HG03354 (cell line): Measurements from ENCODE around the gene TBX20.
"Not testable (repeated sequence)": the region's sequence is repeated elsewhere in the genome, so short reads cannot be mapped to it uniquely, and the experiment has no call there.

Experiments used
- ATAC-seq: cut with Tn5 transposase; IDR thresholded peaks from one replicate; pipeline ENCODE4 v1.9.1; 2021; ENCODE audit warnings: mild to moderate bottlenecking; ENCODE audit not compliant: unreplicated experiment, poor library complexity, severe bottlenecking

The TBX20 gene

GRCh38 chr7:35183873-35184503, 69.9 kb downstream of the TBX20 start:
- not testable (repeated sequence) for ATAC-seq

DNA sequence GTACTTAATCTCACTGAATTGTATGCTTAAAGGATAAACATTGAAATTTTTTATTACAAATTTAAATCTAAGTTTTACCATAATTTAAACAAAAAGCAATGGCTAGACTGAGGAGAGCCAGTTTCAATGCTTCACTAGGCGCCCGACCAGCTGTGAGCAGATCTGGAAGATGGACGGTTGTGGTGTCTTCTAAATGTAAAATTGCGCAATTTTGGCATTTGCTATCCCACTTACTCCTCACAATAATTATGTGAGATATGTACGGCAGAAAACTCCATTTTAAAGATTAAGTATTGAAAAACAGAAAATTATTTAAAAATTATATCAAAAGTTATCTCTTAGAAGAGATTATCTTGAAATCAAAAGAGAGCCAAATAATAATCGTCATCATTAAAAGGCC, 73.2 kb downstream of the TBX20 start:
- not testable (repeated sequence) for ATAC-seq

GRCh38 chr7:35173176-35173575, 80.7 kb downstream of the TBX20 start:
- ATAC-seq, result not testable (repeated sequence)

GRCh38 chr7:35172131-35172530, 81.8 kb downstream of the TBX20 start:
- not testable (repeated sequence) for ATAC-seq

GRCh38 chr7:35167658-35168057, 86.2 kb downstream of the TBX20 start:
- ATAC-seq, result not testable (repeated sequence)

DNA sequence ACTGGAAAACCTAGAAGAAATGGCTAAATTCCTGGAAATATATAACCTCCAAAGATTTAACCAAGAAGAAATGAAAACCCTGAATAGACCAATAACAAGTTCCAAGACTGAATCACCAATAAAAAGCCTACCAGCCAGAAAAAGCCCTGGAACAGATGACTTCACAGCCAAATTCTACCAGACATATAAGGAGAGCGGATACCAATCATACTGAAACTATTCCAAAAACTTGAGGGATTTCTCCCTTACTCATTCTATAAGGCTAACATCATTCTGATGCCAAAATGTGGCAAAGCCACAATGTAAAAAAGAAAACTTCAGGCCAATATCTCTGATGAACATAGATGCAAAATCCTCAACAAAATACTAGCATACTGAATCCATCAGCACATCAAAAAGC, 86.7 kb downstream of the TBX20 start:
- not testable (repeated sequence) for ATAC-seq

GRCh38 chr7:35161059-35161740, 92.7 kb downstream of the TBX20 start:
- not testable (repeated sequence) for ATAC-seq
